GM21737 (cell line): ENCODE results near the gene FGF7.
"Not testable (repeated sequence)": the region's sequence is repeated elsewhere in the genome, so short reads cannot be mapped to it uniquely, and the experiment has no call there.

Experiments used
- ATAC-seq: cut with Tn5 transposase; IDR thresholded peaks from one replicate; pipeline ENCODE4 v1.9.1; 2021; ENCODE audit warnings: mild to moderate bottlenecking, moderate library complexity; ENCODE audit not compliant: unreplicated experiment

Gene FGF7

GRCh38 chr15:49492830-49493229, 69.8 kb downstream of the FGF7 start:
- no peak for ATAC-seq

GRCh38 chr15:49494842-49495241, 71.8 kb downstream of the FGF7 start:
- ATAC-seq: no peak

- ATAC-seq: no peak
Observed at GRCh38 chr15:49495993-49496753, 73.1 kb downstream of the FGF7 start.

GRCh38 chr15:49501586-49501985, 78.5 kb downstream of the FGF7 start:
- ATAC-seq: no peak

- ATAC-seq: no peak
Observed at GRCh38 chr15:49506341-49506740, 83.3 kb downstream of the FGF7 start.

DNA sequence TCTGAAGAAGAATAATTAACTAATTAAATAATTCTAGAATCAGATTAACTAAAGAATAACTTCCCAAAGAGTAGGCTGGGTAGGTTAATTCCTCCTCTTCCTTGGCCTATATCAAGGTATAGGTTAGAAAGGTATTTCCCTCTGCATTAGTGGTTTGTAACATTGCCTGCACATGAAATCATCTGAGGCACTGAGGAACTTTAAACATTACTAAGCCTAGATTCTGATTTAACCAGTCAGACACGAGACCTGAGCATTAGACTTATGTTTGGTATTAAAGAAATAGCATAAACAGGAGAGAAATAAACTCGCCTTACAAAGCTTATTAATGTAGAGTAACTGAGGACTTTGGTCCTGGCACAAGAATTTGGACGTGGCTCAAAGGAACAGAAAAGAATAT, 84.2 kb downstream of the FGF7 start:
- no peak for ATAC-seq

GRCh38 chr15:49512739-49513138, 89.7 kb downstream of the FGF7 start:
- not testable (repeated sequence) for ATAC-seq

GRCh38 chr15:49521802-49522201, 98.8 kb downstream of the FGF7 start:
- ATAC-seq: no peak

- ATAC-seq: no peak
Observed at GRCh38 chr15:49528289-49528688, 105.2 kb downstream of the FGF7 start.

GRCh38 chr15:49530092-49530491, 107.0 kb downstream of the FGF7 start:
- ATAC-seq: no peak
